GM12878 (cell line): ENCODE data around the gene PLCXD1. TPM values are rescaled to one million over a fixed set of nuclear protein-coding genes. Genes with fewer than 3 reads are reported as not detected.

Source experiments
- ATAC-seq: fragments of 200-7000 bp; cut with Tn5 transposase; 3 replicates; pipeline ENCODE4 v1.9.1; 2020; ENCODE audit warnings: mild to moderate bottlenecking, moderate library complexity
- BruUV-seq: library from RNA; stranded (reverse); fragments of 400-500 nt; replicated peaks from 2 replicates; lab custom pipeline; 2021; lab: Mats Ljungman, UMichigan
- CTCF ChIA-PET: fragments of 300-600 bp; sonication (Branson Sonifier 250); formaldehyde crosslinking; extraction: SDS; loops from one replicate; lab custom pipeline; 2021; ENCODE audit warnings: inconsistent platforms; lab: Yijun Ruan, JAX
- POLR2A ChIA-PET: fragments of 350-600 bp; formaldehyde crosslinking; extraction: SDS; loops from one replicate; lab custom pipeline; 2021; ENCODE audit warnings: inconsistent platforms; lab: Charles Lee
- RAD21 ChIA-PET: fragments of 300-600 bp; sonication (Branson Sonifier 250); formaldehyde crosslinking; loops from one replicate; lab custom pipeline; 2023; ENCODE audit warnings: antibody characterized with exemption; ENCODE audit not compliant: unreplicated experiment; lab: Charles Lee
- SMC1A ChIA-PET: fragments of 300-600 bp; sonication (Branson Sonifier 250); formaldehyde crosslinking; loops from one replicate; lab custom pipeline; 2023; ENCODE audit not compliant: unreplicated experiment, uncharacterized antibody; lab: Charles Lee
- DNase-seq: peaks from one replicate; pipeline ENCODE4 v3.0.0-alpha.2; 2011; ENCODE audit warnings: low read depth, low spot score
- FAIRE-seq: peaks from 3 replicates; lab custom pipeline; 2011; peaks lifted over from hg19 to GRCh38; lab: Jason Lieb, UNC
- H2AFZ ChIP-seq: 2 replicates; pipeline ENCODE4 v1.6.0; 2011; ENCODE audit warnings: low read depth, low read length, control low read depth; ENCODE audit not compliant: control insufficient read depth
- H3K27ac ChIP-seq: 2 replicates; pipeline ENCODE4 v1.5.1; 2011; ENCODE audit warnings: control low read depth; ENCODE audit not compliant: control insufficient read depth, insufficient read depth
- H3K27me3 ChIP-seq, 2 experiments: replicated peaks in 1 of 2; 2 replicates each; pipeline versions ENCODE4 v1.6.0 to v1.6.1; 2011; ENCODE audit warnings: low read length in 1 of 2; ENCODE audit not compliant: control insufficient read depth in 2 of 2, insufficient read depth in 2 of 2
- H3K36me3 ChIP-seq, 2 experiments: 2 replicates each; pipeline ENCODE4 v1.5.1; 2011; ENCODE audit warnings: low read length in 1 of 2; ENCODE audit not compliant: control insufficient read depth in 2 of 2, insufficient read depth in 2 of 2
- H3K4me1 ChIP-seq: 2 replicates; pipeline ENCODE4 v1.6.1; 2011; ENCODE audit warnings: mild to moderate bottlenecking, low read length, moderate library complexity, mixed read lengths; ENCODE audit not compliant: control insufficient read depth, insufficient read depth
- H3K4me2 ChIP-seq: 2 replicates; pipeline ENCODE4 v1.6.0; 2011; ENCODE audit warnings: control low read depth; ENCODE audit not compliant: control insufficient read depth, insufficient read depth
- H3K4me3 ChIP-seq: fragments of 200-600 bp; sonication (generic); 2 replicates; pipeline ENCODE4 v1.5.1; 2016
- H3K79me2 ChIP-seq: 2 replicates; pipeline ENCODE4 v1.6.0; 2011; ENCODE audit warnings: low read length; ENCODE audit not compliant: control insufficient read depth, insufficient read depth
- H3K9ac ChIP-seq: 2 replicates; pipeline ENCODE4 v1.8.0; 2011; ENCODE audit warnings: low read length, control low read depth, mixed read lengths; ENCODE audit not compliant: control insufficient read depth, insufficient read depth
- H3K9me3 ChIP-seq: replicated peaks from 3 replicates; pipeline ENCODE4 v1.5.1; 2011; ENCODE audit warnings: mild to moderate bottlenecking, low read length; ENCODE audit not compliant: control insufficient read depth, insufficient read depth
- H4K20me1 ChIP-seq: 2 replicates; pipeline ENCODE4 v1.6.0; 2011; ENCODE audit not compliant: control insufficient read depth, insufficient read depth
- ATF2 ChIP-seq: IDR thresholded peaks from 2 replicates; pipeline ENCODE4 v1.6.1; 2012; ENCODE audit warnings: low read length, inconsistent platforms
- POLR2A ChIP-seq: IDR thresholded peaks from 2 replicates; pipeline ENCODE4 v1.6.1; 2011; ENCODE audit warnings: low read depth, mild to moderate bottlenecking, low read length
- SMC3 ChIP-seq: IDR thresholded peaks from 2 replicates; pipeline ENCODE4 v1.6.1; 2011; ENCODE audit warnings: low read length, improper control_type of control experiment, borderline replicate concordance
- WRNIP1 ChIP-seq: IDR thresholded peaks from 2 replicates; pipeline ENCODE4 v1.6.1; 2011; ENCODE audit warnings: low read depth, low read length, improper control_type of control experiment, borderline replicate concordance
- WGBS: methylation state at CpG from one replicate; pipeline ENCODE4 v1.1.6; 2016; ENCODE audit warnings: low lambda C conversion rate; ENCODE audit not compliant: insufficient replicate concordance, insufficient coverage; ENCODE audit errors: missing lambda C conversion rate; 5-methylcytosine and 5-hydroxymethylcytosine counted together
- in situ Hi-C: fragments of 300-500 bp; cut with MboI; formaldehyde crosslinking; loops from 9 replicates; pipeline ENCODE4 v1.14.3; 2018; ENCODE audit warnings: mixed read lengths
- intact Hi-C: fragments of 100-400 bp; cut with micrococcal nuclease; formaldehyde crosslinking; loops from one replicate; pipeline ENCODE4 v1.14.2; 2022; ENCODE audit not compliant: unreplicated experiment
- polyA plus RNA-seq, 11 experiments: library from polyadenylated mRNA; depleted of rRNA in 4 of 11; unstranded in 6 of 11; stranded (reverse) in 5 of 11; fragments of >200 nt; fragmentation: Nextera tagmentation in 4 of 11; fragmentation: Illumina TruSeq in 1 of 11; extraction: Ambion mirVana in 4 of 11; extraction: Trizol in 1 of 11; gene quantifications; 1 replicate in 1 of 11; 2 replicates in 10 of 11; pipeline versions ENCODE4 v1.2.1 to v1.2.3, GENCODE V29; 2011 to 2016; ENCODE audit warnings: inconsistent platforms in 2 of 11, missing spikeins in 2 of 11, low read depth in 1 of 11
- total RNA-seq, 4 experiments: library from RNA; depleted of rRNA in 3 of 4; stranded (reverse); fragments of >200 nt in 3 of 4; fragmentation: Illumina TruSeq in 1 of 4; extraction: Trizol in 1 of 4; gene quantifications; 2 replicates each; pipeline versions ENCODE4 v1.2.1 to v1.2.3, GENCODE V29; 2013 to 2021

The PLCXD1 gene
- total and polyA plus RNA-seq, 10 of the 15 experiments (the other 5 are each of a cell fraction or from before 2014, with no cell fraction given) = 2.4 to 49.7 (median 18.0) TPM

DNA sequence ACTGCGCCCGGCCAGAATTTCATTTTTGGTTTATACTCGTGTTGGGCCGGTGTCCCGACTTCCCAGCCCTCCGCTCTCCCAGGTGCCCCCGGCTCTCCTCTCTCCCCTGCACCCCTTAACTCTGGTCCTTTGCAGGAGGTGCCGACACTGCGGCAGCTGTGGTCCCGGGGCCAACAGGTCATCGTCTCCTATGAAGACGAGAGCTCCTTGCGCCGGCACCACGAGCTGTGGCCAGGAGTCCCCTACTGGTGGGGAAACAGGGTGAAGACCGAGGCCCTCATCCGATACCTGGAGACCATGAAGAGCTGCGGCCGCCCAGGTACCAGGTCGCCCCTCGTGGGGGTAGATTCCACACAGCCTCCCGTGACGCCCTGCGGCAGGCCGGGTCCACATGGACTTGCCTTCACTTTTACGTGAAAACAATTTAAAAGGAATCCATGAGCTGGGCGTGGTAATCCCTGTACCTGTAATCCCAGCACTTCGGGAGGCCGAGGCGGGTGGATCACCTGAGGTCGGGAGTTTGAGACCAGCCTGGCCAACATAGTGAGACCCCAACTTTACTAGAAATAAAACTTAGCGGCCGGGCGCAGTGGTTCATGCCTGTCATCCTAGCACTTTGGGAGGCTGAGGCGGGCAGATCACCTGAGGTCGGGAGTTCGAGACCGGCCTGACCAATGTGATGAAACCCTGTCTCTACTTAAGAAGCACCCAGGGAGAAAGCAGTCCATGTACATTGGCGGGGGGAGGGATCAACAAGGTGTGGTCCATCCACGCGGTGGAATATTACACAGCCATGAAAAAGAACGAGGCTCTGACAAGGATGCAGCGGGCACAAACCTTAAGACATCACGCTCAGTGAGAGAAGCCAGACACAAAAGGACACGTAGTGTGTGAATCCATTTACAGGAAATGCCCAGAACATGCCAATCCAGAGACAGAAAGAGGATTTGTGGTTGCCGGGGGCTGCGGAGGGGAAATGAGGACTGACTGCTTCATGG is 12.0 kb downstream of the PLCXD1 start:
- FAIRE-seq = no peak
- SMC1A ChIA-PET = no interaction called here

More for the DNA sequence above, 12.0 kb downstream of the PLCXD1 start:
- TSS peak; percentile 79 for BruUV-seq
- ATAC-seq = no peak
- no peak overlapping the region for H2AFZ ChIP-seq
- intact Hi-C loops = no loop called here
- H3K9ac ChIP-seq = no peak overlapping the region
- DNase-seq = no peak
- H3K4me1 ChIP-seq = no peaks in the 10 kb centered on the region
- in situ Hi-C loops = no loop called here
- WGBS = 97% methylated on average over 47 of the region's 47 CpGs
- no peak overlapping the region for H3K4me3 ChIP-seq
- no peaks in the 10 kb centered on the region for H3K27me3 ChIP-seq
- H4K20me1 ChIP-seq = no peaks in the 10 kb centered on the region
- no peak overlapping the region for H3K27ac ChIP-seq
- POLR2A ChIA-PET = no interaction called here
- peaks cover 1% of the 10 kb centered on the region; the same call in 1 of the 3 replicates for H3K9me3 ChIP-seq
- peaks cover 16 to 17% of the 10 kb centered on the region in 2 experiments; a peak in 3 of 4 replicates for H3K36me3 ChIP-seq
- TF ChIP-seq POLR2A (0 out of 2 replicates have a peak, but pooled peaks have one; percentile 24), ATF2 (no peak), WRNIP1 (no peak), SMC3 (no peak)
- CTCF ChIA-PET = no interaction called here
- no peak overlapping the region for H3K4me2 ChIP-seq
- RAD21 ChIA-PET = no interaction called here
- no peaks in the 10 kb centered on the region for H3K79me2 ChIP-seq
